DMS79 (cell line): ENCODE measurements around the gene RNF4.
A peak's percentile ranks its signal among the peaks of the same experiment; 100 is the strongest.
"Not testable (repeated sequence)": the region's sequence is repeated elsewhere in the genome, so short reads cannot be mapped to it uniquely, and the experiment has no call there.

Experiments
- DNase-seq: peaks from one replicate; lab custom pipeline; 2025; lab: John Stamatoyannopoulos, UW

RNF4 gene, protein sequence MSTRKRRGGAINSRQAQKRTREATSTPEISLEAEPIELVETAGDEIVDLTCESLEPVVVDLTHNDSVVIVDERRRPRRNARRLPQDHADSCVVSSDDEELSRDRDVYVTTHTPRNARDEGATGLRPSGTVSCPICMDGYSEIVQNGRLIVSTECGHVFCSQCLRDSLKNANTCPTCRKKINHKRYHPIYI

DNA sequence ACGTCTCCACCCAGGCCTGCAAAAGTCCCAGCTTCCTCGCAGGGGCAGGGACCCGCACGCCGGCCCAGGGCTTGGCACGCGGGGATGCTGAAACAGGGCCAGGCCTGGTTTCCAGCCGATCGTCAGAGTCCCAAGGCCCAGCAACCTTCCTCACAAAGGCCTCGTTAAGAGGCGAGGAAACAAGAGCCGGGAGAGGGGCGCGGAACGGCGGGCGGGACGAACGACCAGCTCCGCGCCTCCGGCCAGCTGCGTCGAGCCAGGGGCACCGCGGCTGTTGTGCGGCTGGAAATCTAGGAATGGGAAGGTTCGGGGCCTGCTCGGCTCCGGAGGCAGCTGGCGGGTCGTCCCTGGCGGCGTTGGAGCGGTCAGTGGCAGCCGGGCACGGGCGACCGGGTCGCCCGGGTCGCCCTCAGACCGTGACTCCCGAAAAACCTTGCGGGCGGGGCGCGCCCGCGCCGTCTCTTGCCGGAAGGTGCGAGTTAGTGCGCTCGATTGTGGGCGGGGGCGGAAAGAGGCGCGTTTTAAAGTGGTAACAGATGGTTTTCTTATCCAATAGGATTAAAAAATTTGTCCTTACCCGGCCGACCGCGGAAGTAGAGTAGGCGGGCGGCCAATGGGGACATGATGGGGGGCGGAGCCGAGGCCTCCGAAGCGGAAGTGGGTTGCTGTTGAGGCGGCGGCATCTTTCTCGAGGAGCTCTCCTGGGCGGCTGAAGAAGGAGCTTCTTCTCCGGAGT, at the start of gene RNF4:
Gene RNF4 (plus strand): TSS at position 651 of the 736 bp plus-strand sequence. CDS start 21,388 bp downstream, outside the sequence.
- peak; percentile 79 for DNase-seq

DNA sequence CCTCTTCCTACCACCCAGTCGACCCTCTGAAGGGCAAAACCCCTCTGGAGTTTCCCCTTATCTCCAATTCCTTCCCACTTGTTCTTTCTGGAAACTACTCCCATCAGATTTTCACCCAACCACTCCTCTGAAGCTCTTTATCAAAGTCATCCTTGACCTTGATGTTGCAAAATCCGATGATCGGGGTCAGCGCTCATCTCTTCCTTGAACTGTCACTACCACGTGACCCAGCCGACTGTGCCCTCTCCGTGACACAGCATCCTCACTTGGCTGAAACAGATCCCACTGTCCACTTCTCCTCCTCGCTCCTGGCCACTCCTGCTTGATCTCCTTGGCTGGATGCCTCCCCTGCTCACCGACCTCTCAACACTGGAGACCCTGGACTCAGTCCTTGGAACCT, 49.1 kb upstream of the RNF4 start:
- no peak for DNase-seq

DNA sequence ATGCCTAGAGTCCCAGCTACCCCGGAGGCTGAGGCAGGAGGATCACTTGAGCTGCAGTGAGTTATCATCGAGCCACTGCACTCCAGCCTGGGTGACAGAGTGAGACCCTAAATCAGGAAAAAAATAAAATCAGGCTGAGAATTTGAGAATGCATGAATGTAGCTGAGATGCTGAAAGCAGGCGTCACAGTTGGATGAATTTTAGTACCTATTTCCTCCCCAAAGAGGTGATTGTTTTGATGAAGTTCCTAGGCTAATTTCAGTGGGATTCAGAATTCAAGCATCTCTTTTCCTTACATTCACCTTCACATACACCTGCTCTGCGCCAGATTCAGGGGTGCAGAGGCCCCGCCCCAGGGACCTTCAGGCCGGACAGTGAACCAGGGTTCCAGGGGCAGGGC, 47.0 kb upstream of the RNF4 start:
- DNase-seq, result no peak

DNA sequence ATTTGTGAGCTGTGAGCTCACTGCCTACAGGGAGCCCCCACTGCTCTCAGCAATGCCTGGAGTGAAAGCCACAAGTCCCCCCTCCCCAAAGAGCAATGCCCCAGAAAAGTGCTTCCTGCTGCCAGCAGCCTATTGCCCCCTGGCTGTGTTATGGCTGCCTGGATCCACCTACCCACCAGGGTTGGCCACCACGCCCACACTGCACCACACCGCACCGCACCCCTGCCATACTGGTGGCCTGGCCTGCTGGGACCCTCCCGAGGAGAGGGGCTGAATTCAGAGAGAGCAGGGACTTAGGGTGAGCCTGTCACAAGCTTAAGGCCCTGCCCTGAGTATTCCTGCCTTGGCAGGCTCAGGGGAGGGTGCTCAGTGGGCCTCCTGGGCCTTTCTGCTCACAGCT, 45.8 kb upstream of the RNF4 start:
- DNase-seq, result no peak

DNA sequence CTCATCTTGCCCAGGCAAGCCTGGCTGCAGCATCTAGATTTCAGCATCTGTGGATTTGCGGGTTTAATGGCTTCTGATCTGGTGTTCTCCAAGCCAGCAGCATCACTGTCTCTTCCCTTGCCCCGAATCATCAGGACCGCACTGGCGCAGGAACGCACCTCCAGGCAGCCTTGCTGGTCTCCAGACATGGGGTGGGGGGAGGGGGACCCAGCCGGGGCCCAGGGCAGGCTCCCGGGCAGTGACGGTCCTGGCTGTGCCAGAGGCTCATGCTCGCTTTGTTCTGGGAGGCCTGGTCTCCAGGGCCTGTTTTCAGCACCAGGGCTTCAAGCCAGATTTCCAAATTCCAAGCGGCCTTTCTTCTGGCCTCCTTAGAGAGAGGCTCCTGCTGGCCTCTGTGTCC, 45.2 kb upstream of the RNF4 start:
- no peak for DNase-seq

DNA sequence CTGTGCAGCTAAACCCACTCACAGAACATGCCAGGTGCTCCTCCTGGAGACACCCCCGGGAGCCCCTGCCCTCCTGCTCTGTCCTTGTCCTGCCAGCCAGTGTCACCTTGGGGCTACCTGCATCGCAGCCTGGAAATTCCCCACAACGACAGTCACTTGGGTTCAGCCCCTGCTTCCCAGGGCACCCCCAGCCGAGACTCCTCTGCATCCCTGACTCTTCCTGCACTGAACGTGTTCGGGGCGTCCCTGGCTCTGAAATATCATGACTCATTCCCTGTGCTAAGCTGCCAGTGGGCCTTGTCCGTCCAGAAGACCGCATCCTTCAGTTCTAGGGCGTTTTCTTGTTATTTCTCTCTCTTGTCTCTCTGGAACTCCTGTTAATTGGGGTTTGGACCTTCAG, 44.3 kb upstream of the RNF4 start:
- no peak for DNase-seq

DNA sequence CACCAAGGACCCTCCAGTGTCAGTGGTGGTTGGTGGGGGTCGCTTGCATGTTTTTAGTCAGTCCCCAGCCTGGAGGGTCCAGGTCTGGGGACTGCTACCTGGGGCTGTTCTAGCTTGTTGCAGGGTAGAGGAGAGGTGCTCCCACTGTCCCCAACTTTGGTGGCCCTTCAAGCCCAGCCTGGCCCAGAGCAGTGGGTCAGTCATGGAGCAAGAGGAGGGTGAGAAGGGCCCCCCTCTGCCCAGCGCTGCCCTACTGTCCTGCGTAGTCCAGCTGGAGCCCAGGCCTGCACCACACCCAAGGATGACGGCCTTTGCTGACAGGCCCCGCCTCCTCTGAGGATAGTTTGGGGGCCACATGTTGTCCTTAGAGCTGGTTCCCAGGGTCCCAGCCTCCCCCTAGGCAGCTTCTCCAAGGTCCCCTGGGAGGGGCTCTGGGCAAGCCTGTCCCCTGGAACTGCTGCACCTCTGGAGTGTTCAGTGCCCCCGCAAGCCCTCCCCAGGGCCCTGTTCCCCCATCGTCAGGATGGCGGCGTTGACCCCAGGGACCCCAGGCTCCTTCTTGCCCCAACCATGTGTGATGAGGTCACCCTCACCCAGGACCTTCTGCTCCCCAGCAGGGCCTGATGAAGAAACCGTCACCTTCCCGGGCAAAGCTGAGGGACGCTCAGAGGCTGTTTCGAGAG, 43.4 kb upstream of the RNF4 start:
- DNase-seq, result no peak

DNA sequence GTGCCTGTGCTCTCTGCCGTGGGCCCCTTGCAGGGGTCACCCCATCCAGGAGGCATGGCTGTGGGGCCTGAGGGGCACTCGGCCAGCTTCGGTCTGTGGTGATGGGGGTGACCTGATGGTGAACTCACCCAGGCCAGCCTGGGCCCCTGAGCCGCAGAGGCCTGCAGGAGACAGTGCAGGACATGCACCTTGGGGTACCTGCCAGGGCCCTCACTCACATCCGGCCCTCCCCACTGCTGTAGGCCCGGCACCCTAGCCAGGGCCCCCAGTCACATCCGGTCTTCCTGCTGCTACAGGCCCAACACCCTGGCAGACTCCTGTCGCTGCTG, 42.9 kb upstream of the RNF4 start:
- DNase-seq, result no peak

DNA sequence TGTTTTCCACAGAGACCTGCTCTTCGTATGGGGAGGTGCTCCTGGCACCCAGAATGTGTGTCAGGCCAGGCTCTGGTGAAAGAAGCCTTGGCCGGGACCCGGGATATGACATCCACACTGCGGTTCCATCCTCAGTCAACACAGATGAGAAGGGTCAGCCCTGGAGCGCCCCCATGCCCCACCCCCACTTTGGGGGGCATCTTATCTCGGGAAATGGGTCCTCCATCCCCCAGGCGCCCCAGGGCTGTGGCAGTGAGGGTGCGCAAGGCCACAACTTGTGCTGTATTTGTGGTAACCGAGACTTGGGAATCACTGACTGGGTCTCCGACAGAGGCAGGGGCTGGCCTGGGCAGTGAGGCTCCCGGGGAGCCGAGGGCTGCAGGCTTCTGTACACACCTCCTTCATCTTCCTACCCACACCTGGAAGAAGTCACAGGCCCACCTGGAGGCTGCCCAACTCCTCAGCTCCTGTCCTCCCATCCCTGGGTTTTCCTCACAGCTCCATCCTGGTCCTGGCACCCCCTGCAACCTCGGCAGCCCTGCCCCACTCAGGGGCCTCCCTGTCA, 42.1 kb upstream of the RNF4 start:
- DNase-seq, result no peak

DNA sequence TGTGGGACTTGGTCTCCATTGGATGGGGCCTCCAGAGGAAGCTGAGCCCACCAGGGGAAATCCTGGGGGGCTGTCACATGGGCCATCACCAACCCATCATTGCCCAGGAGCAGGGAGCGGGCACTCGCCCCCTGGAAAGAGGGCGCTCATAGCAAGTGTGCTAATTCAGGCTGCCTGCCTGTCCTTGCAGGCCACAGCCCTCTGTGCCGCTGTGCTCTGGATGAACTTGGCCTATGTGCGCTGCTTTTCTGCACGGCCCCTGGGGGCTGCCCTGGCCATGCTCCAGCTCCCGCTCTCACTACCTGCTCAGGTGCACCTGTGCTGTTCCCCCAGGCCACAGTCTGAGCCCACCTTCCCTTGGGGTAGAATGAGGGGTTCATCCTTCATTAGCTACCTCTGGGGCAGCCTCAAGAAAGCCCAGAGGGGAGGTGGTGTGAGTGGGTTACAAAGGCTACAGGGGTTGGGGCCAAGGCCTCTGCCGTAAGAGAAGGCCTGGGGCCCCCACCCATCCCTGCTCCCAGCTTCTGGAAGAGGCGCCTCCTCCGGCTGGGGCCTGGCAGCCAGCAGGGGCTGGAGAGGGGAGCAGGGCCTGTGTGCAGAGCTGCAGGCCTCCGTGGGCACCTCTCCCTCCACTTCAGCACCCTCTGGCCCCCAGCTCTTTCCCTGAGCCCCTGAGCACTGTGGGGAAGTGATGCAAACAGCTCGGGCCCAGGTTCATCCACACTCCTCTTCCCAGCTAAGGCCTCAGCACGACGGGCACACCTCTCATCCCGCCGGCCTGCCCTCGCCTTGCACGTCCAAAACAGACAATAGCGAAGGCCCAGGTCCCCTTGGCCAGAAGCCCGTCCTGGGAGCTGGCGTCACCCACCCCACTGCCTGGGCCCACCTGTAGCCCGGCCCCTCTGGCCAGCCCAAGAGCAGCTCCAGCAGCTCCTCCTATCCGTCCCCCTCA, 41.2 kb upstream of the RNF4 start:
- DNase-seq, result no peak

DNA sequence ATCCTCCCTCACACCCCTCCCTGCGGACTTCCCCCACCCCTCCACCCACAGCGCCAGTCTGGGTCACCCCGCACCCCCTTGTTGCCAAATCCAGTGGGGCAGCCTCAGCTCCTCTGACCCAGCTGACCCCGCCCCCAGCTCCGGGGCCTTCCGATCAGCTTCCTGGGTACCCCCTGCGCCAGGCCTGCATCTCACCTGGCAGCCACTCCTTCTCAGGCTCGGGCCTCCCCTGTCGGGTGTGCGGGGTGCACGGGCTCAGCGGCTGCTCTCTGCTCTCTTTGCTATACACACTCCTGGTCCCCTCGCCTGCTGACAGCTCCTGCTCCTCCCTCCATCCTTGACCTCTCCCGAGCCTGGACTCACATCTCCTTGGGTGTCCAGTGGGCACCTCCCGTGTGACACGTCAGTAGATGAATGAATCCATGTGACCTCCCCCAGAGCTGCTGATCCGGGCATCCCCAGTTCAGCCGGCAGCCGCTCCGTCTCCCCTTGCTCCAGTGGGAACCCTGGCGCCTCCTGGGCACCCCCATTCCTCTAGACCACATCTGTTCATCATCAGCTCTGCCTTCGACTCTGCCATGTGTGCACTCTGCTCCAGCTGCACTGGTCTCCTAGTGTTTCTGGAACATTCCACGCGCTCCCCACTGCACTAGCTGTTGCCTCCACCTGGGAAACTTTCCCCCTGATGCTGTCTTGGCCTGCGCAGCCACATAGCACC, 40.3 kb upstream of the RNF4 start:
- DNase-seq, result no peak

DNA sequence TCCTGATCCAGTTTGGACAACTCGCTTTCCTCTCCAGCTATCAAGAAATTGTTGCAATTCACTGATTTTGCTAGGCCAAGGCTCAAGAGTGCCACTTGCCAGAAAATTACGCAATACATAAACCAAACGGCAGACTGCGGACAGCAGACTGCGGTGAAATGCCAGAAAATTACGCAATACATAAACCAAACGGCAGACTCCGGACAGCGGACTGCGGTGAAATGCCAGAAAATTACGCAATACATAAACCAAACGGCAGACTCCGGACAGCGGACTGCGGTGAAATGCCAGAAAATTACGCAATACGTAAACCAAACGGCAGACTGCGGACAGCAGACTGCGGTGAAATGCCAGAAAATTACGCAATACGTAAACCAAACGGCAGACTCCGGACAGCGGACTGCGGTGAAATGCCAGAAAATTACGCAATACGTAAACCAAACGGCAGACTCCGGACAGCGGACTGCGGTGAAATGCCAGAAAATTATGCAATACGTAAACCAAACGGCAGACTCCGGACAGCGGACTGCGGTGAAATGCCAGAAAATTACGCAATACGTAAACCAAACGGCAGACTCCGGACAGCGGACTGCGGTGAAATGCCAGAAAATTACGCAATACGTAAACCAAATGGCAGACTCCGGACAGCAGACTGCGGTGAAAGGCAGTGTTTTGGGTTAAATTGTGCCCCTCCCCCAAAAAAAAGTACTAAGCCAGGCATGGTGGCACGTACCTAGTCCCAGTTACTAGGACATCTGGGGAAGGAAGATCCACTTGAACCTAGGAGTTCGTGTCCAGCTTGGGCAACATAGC, 38.8 kb upstream of the RNF4 start:
- not testable (repeated sequence) for DNase-seq

DNA sequence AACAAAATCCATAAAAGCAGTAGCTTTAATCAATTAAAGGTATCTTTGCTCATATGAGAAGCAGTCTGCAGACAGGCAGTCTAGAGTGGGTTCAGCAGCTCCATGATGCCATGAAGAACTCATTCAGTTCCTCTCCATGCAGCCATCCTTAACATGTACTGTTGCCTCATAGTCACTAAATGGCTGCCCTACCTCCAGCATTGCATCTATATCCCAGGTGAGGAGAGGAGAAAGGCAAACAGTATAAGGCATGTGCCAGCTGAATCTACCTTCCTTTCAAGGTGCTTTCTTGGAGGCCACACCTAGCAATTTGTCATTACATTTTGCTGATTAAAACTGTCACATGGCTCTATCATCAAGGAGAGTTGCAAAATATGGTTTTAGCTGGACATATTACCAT, 36.9 kb upstream of the RNF4 start:
- no peak for DNase-seq

DNA sequence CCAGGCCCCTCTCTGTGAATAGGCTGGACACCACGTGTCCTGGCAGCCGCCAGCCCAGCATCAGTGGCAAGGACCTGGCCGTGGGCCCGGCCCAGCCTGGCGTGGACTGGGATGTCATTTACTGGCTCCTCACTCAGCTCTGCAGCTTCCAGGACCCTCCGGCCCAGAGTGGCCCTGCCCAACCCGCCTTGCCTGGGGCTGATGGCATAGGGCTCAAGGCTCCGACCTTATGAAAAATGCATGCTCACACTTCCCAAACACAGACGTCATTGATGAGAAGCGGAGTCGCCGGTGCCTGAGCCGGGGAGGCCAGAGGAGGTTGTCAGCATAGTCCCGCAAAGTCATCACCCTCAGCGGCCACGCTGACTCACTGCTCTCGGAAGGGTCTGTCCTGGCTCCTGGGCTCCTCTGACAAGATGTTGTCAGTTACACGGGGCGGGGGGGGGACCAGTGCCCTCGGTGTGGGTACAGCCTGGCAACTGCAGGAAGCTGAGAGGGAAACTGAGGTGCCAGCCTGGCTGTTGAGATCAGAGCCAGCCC, 35.8 kb upstream of the RNF4 start:
- DNase-seq, result no peak

DNA sequence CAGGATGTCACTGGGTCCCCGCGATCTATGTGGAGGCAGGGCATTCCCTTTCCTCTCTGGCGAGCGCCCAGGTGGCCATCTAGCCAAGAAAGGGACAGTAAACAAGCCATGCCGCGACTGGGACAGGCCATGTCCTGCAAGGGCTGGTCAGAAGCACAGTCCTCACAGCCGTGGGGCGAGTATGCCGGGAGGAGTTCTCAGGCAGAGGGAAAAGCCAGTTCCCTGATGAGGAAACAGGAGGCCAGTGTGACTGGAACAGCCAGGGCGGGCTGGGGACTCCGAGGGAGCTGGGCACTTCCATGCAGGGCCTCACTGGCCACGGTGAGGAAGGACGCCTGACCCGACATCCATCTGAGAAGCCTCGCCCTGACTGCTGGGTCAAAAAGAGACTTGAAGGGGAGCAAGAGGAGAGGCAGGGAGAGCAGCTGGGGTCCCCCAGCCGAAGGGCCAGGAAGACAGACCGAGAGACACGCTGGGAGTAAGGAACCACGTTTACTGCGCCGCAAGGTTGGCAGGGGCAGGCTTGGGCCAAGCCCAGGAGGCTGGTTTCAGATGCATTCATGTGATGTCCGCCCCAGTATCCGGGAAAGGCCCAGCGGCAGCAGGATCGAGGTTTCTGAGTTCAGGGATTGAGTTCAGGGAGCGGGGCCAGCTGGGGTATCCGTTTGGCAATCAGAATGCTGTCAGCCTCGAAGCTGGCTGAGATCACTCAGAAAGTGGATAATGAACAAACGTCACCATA, 35.1 kb upstream of the RNF4 start:
- no peak for DNase-seq

DNA sequence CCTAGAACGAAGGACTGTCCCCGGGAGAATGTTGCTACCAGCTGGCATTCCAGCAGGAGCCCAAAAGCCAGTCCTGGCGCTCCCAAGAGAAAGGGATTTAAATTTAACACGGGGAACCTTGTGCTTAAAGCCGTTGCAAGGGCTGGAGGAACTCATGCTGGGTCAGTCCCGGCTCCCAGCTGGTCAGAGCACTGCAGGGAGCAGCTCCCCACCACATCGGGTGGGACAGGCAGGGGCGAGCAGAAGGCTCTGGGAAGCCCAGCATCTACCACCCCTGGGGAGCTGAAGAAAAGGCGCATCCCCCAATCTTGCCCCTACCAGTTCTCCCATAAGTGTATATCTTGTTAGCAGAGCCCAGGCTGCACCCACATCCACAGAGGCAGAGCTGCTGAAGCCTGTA, 34.5 kb upstream of the RNF4 start:
- no peak for DNase-seq

DNA sequence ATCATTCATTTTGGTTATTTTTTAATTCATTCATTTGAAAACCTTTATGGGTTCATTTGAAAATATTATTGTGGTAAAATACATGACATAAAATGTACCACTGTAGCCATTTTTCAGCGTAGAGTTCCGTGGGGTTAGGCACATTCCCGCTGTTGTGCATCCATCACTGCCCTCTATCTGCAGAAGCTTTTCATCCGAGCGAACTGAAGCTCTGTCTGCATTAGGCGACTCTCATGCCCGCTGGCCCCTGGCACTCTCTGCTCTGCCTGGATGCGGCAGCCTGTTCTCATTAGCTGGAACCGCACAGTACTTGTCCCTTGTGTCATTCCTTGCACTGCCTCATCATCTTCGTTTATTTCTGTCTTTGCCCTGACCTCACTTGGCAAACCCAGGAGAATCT, 32.6 kb upstream of the RNF4 start:
- no peak for DNase-seq

DNA sequence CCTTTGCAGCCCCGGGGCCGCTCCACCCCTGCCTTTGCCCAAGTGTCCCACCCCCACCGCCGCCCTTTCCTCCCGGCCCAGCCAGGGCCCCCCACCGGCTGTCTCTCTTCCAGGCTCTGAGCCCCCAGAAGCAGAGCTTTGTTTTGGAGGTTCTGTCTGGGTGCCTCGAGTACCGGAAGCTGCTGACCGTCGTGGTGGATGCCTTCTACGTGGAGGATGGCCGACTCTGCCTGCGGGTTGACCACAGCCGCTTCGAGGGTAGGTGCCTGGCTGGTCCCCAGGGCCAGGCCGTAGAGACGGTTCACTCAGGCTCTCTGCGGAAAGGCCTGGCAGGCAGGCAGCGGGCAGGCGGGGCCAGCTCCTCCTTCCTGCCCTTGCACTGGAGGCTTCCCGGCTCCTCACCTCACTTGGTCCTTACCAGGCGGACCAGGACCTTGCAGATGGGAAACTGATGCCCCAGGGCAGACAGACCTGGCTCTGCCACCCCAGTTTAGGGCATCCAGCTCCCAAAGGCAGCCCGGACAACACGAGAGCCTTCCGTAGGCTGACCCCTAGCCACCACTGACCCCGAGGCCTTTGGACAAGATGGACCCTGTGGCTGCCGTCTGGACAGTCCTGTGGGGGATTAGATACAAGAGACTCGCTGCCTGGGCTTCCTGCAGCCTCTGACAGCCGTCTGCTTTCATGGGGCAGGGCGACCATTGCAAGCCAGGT, 32.0 kb upstream of the RNF4 start:
- DNase-seq, result no peak
